Neural progenitor cell (in vitro differentiated cells): ENCODE results near the gene SORT1. TPM values are rescaled to one million over a fixed set of nuclear protein-coding genes. Genes with fewer than 3 reads are reported as not detected.

Experiments used
- DNase-seq: peaks from one replicate; pipeline ENCODE4 v3.0.0-alpha.2; 2016; ENCODE audit warnings: low spot score
- H2AFZ ChIP-seq: fragments of 200-600 bp; sonication (generic); replicated peaks from 2 replicates; pipeline ENCODE4 v1.6.1; 2016; ENCODE audit warnings: antibody characterized with exemption
- H3F3A ChIP-seq: fragments of 200-600 bp; sonication (generic); 2 replicates; pipeline ENCODE4 v1.6.1; 2016; ENCODE audit warnings: antibody characterized with exemption, low read depth
- H3K27ac ChIP-seq: fragments of 200-600 bp; sonication (generic); 2 replicates; pipeline ENCODE4 v1.5.1; 2016; ENCODE audit warnings: mild to moderate bottlenecking
- H3K27me3 ChIP-seq: fragments of 200-600 bp; sonication (generic); 2 replicates; pipeline ENCODE4 v1.6.1; 2016; ENCODE audit warnings: mild to moderate bottlenecking, moderate library complexity
- H3K36me3 ChIP-seq: fragments of 200-600 bp; sonication (generic); 2 replicates; pipeline ENCODE4 v1.5.1; 2016
- H3K4me1 ChIP-seq: fragments of 200-600 bp; sonication (generic); 2 replicates; pipeline ENCODE4 v1.6.1; 2016; ENCODE audit warnings: mixed run types
- H3K4me2 ChIP-seq: fragments of 200-600 bp; sonication (generic); 2 replicates; pipeline ENCODE4 v1.6.1; 2016
- H3K4me3 ChIP-seq: fragments of 200-600 bp; sonication (generic); 2 replicates; pipeline ENCODE4 v1.5.1; 2016
- H3K79me2 ChIP-seq: fragments of 200-600 bp; sonication (generic); 2 replicates; pipeline ENCODE4 v1.6.1; 2016; ENCODE audit warnings: low read depth
- H3K9ac ChIP-seq: fragments of 200-600 bp; sonication (generic); 2 replicates; pipeline ENCODE4 v1.6.1; 2016
- H3K9me3 ChIP-seq: fragments of 200-600 bp; sonication (generic); 2 replicates; pipeline ENCODE4 v1.5.1; 2016; ENCODE audit warnings: low read depth
- H4K20me1 ChIP-seq: fragments of 200-600 bp; sonication (generic); 2 replicates; pipeline ENCODE4 v1.6.1; 2016; ENCODE audit warnings: low read depth
- H3K27ac Mint-ChIP-seq: 3 replicates; pipeline ENCODE4 v1.8.0; 2021; ENCODE audit warnings: mixed read lengths
- H3K27me3 Mint-ChIP-seq: 2 replicates; pipeline ENCODE4 v1.8.0; 2022; ENCODE audit warnings: low read depth, mild to moderate bottlenecking, inconsistent platforms, moderate library complexity, mixed read lengths; ENCODE audit not compliant: insufficient read depth
- H3K36me3 Mint-ChIP-seq: 3 replicates; pipeline ENCODE4 v1.8.0; 2021; ENCODE audit warnings: mixed read lengths
- H3K4me1 Mint-ChIP-seq: 3 replicates; pipeline ENCODE4 v1.8.0; 2021; ENCODE audit warnings: mixed read lengths
- H3K4me3 Mint-ChIP-seq: 3 replicates; pipeline ENCODE4 v1.8.0; 2021; ENCODE audit warnings: mild to moderate bottlenecking, moderate library complexity, mixed read lengths
- H3K9me3 Mint-ChIP-seq: 3 replicates; pipeline ENCODE4 v1.8.0; 2020; ENCODE audit warnings: mixed read lengths
- CTCF ChIP-seq: fragments of 200-600 bp; sonication (generic); IDR thresholded peaks from 2 replicates; pipeline ENCODE4 v1.5.1; 2017; ENCODE audit warnings: antibody characterized with exemption, mild to moderate bottlenecking
- EZH2 ChIP-seq: fragments of 200-600 bp; sonication (generic); IDR thresholded peaks from 2 replicates; pipeline ENCODE4 v1.6.1; 2017; ENCODE audit warnings: antibody characterized with exemption, mild to moderate bottlenecking, moderate library complexity
- EZH2phosphoT487 ChIP-seq: fragments of 200-600 bp; sonication (generic); IDR thresholded peaks from 2 replicates; pipeline ENCODE4 v1.6.1; 2017; ENCODE audit warnings: antibody characterized with exemption
- total RNA-seq: library from RNA; depleted of rRNA; stranded (reverse); fragments of >200 nt; gene quantifications from 2 replicates; pipeline ENCODE4 v1.2.3, GENCODE V29; 2015; ENCODE audit warnings: low replicate concordance

SORT1 gene
- total RNA-seq, 1 donor from 2014 or later, result 38.9 TPM

GRCh38 chr1:109268431-109269211, 129.1 kb downstream of the SORT1 start:
- TF ChIP-seq CTCF (no peak), EZH2phosphoT487 (no peak)
- no peak overlapping the region for H3K27ac ChIP-seq
- no peak overlapping the region for H3K4me3 ChIP-seq
- H3K27me3 ChIP-seq, result no peaks in the 10 kb centered on the region
- Mint-ChIP-seq H3K4me1 (peaks cover 3% of the 10 kb centered on the region), H3K4me3 (no peak overlapping the region), H3K9me3 (no peaks in the 10 kb centered on the region), H3K27me3 (peaks cover 10% of the 10 kb centered on the region), H3K36me3 (peaks cover 26% of the 10 kb centered on the region), H3K27ac (no peak overlapping the region)
- H4K20me1 ChIP-seq, result peaks cover 2% of the 10 kb centered on the region
- no peaks in the 10 kb centered on the region for H3K4me1 ChIP-seq
- H3K4me2 ChIP-seq, result no peak overlapping the region
- no peaks in the 10 kb centered on the region for H3K79me2 ChIP-seq
- no peak overlapping the region for H3K9ac ChIP-seq
- no peak for DNase-seq
- no peak overlapping the region for H2AFZ ChIP-seq
- H3K9me3 ChIP-seq, result no peaks in the 10 kb centered on the region
- H3K36me3 ChIP-seq, result no peaks in the 10 kb centered on the region
- H3F3A ChIP-seq, result peaks cover 4% of the 10 kb centered on the region

DNA sequence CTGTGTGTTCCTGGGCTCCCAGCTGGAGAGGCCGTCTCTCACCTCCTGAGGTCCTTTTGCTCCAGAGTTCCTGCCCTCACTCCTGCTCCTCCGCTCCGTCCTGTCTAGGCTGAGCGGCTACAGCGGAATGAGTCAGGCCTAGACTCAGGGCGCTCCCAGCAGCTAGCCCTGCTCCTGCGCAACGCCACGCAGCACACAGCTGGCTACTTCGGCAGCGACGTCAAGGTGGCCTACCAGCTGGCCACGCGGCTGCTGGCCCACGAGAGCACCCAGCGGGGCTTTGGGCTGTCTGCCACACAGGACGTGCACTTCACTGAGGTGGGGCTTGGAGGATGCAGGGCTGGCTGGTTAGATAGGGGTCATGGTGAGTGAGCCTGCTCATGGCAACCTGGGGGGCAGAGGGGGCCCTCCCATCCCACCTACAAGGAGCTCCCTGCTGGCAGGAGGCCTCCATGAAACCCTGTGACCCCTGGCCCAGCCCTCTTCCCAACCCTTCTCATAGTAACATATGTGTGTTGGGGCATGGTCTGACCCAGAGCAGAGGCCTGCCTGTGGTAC, 129.9 kb downstream of the SORT1 start:
- Histone ChIP-seq H3K36me3 (no peaks in the 10 kb centered on the region), H4K20me1 (peaks cover 2% of the 10 kb centered on the region), H3K4me3 (no peak overlapping the region), H3K27ac (no peak overlapping the region), H3K9me3 (no peaks in the 10 kb centered on the region), H3K79me2 (no peaks in the 10 kb centered on the region), H3K4me1 (no peaks in the 10 kb centered on the region), H2AFZ (no peak overlapping the region), H3K4me2 (no peak overlapping the region), H3F3A (peaks cover 4% of the 10 kb centered on the region), H3K9ac (no peak overlapping the region), H3K27me3 (no peaks in the 10 kb centered on the region)
- H3K36me3 Mint-ChIP-seq, result peaks cover 28% of the 10 kb centered on the region
- no peak for DNase-seq
- no peak overlapping the region for H3K27ac Mint-ChIP-seq
- no peak overlapping the region for H3K4me3 Mint-ChIP-seq
- H3K4me1 Mint-ChIP-seq, result peaks cover 5% of the 10 kb centered on the region
- H3K9me3 Mint-ChIP-seq, result no peaks in the 10 kb centered on the region
- TF ChIP-seq EZH2phosphoT487 (no peak), CTCF (no peak), EZH2 (no peak)
- H3K27me3 Mint-ChIP-seq, result peaks cover 12% of the 10 kb centered on the region

DNA sequence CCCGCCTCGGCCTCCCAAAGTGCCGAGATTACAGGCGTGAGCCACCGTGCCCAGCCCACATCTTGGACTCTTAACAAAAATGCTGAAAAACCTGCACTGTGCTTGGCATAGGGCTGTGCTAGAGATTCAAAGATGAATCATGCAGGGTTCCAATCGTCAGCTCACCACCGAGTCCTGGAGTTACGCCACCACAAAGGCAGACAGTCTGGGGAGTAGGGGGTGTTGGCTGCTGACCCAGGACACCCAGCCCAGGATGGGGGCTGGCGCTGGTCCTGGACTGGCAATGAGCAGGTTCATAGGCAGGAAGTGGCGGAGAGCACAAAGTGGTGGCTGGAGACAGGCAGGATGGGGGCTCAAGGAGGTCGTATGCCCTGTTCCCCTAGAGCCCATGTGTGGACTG, 130.8 kb downstream of the SORT1 start:
- Mint-ChIP-seq H3K4me3 (peak overlapping the region; percentile 59), H3K27ac (no peak overlapping the region), H3K4me1 (peaks cover 5% of the 10 kb centered on the region), H3K27me3 (peaks cover 12% of the 10 kb centered on the region), H3K9me3 (no peaks in the 10 kb centered on the region), H3K36me3 (peaks cover 28% of the 10 kb centered on the region)
- Histone ChIP-seq H3K9ac (no peak overlapping the region), H3K27me3 (no peaks in the 10 kb centered on the region), H3F3A (peaks cover 4% of the 10 kb centered on the region), H4K20me1 (peaks cover 2% of the 10 kb centered on the region), H3K4me2 (no peak overlapping the region), H3K9me3 (no peaks in the 10 kb centered on the region), H3K79me2 (no peaks in the 10 kb centered on the region), H3K4me1 (no peaks in the 10 kb centered on the region), H3K36me3 (no peaks in the 10 kb centered on the region), H2AFZ (no peak overlapping the region), H3K27ac (no peak overlapping the region), H3K4me3 (no peak overlapping the region)
- no peak for TF ChIP-seq EZH2phosphoT487
- TF ChIP-seq EZH2, result no peak
- no peak for TF ChIP-seq CTCF
- no peak for DNase-seq
